GM12872 (cell line): ENCODE results near the gene VIPR1.

Experiments used
- TF ChIP-seq, protein P1 (sequence below): IDR thresholded peaks from 3 replicates; pipeline ENCODE4 v1.5.1; 2011; ENCODE audit warnings: low read depth, mild to moderate bottlenecking, low read length, moderate library complexity; ENCODE audit not compliant: insufficient read depth

Gene VIPR1

DNA sequence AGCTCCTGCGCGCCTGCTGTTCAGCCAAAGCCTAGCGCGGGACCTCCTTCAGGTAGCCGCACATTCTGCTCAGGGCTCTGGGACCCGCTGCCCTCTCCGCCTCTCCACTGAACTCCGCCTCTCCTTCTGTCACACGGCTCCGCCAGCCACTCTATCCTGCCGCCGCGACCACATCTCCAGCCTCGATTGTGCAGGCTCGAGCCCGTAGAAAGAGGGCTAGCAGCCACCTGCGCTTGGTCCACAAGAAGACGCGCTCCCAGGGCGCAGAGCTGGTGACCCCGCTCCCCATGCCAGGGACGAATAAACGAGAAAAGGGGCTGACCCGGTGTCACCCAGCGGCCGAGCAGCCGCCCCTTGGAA is 1.1 kb upstream of the VIPR1 start:
- TF ChIP-seq, protein P1, sequence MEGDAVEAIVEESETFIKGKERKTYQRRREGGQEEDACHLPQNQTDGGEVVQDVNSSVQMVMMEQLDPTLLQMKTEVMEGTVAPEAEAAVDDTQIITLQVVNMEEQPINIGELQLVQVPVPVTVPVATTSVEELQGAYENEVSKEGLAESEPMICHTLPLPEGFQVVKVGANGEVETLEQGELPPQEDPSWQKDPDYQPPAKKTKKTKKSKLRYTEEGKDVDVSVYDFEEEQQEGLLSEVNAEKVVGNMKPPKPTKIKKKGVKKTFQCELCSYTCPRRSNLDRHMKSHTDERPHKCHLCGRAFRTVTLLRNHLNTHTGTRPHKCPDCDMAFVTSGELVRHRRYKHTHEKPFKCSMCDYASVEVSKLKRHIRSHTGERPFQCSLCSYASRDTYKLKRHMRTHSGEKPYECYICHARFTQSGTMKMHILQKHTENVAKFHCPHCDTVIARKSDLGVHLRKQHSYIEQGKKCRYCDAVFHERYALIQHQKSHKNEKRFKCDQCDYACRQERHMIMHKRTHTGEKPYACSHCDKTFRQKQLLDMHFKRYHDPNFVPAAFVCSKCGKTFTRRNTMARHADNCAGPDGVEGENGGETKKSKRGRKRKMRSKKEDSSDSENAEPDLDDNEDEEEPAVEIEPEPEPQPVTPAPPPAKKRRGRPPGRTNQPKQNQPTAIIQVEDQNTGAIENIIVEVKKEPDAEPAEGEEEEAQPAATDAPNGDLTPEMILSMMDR = no peak

DNA sequence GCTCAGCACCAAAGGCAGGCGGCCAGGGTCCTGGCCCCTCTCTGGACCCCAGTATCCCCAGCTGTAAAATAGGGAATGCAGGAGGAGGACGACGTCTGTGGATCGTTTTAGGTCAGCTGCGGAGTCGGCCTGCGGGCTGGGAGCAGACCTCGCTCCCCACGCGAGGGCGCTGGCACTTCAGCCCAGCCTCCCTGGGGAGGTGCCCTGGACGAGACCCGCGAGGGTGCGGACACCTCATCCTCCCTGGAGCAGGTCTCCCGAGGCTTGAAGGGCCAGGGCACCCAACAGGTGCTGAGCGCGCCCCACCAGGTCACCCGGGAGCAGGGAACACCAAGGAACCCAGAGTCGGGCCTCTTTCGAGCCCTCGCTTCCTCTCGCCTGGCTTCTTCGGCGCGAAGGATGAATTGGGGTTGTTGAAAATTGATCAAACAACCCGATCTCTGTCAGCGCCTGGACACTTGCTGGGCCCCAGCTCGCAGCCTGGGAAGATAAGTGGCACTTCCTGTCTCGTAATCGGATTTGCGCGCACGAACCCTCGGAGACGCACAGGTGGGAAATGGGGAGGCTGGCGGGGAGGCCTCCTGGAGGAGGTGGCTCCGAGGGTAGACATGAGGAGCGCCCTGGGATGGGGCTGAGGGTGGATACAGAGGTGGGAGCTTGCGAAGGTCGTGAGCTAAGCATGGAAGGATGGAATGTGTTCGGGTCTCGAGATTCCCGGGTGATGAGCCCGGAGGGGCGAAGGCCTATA is 588 bp upstream of the VIPR1 start:
- TF ChIP-seq, protein P1 = peak; percentile 65

DNA sequence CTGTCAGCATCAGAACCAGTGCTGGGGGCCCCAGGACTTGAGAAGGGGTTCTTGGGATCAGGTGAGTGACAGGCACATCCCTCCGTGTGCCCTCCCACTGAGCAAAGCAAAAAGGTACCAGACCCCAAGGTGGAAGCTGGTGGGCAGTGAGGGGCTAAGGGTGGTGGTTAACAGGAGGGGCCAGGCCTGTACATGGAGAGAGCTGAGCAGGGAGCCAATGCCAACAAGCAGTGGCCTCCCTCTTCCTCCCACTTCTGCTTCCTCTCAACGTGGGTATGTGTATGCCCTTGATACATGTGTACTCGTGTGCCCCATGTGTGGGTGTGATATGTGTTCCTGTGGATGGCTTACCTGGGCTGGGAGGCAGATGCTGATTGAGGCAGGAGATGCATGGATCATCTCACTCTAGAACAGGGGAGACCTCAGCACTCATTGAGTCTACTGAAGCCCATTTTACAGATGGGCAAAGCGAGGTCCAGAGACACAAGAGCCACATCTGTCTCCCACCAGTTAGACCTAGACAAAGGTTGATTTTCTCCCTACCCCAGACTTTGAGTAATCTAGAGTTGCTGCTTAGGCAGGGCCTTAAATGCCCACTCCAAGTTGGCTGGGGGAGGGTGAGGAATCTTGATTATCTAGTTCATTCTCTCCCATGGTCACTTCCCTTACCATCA is 945 bp downstream of the VIPR1 start:
- TF ChIP-seq, protein P1 = no peak

DNA sequence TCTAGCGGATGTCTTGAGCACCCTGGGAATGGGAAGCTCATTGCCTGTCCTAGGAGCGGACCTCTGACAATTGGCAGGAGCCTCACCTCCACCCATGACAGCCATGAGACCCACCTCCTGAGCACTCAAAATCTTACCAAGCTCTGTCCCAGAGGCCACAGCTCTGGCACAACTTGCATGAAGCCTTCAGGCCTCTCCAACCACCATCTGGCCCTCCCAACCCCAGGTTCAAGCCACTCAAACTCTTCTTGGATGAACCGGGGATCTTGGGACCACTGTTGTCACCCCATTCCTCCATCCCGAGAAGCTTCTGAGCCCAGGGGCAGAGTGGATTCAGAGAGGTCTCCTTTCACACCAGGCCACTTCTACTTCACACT is 1.5 kb downstream of the VIPR1 start:
- TF ChIP-seq, protein P1 = no peak

DNA sequence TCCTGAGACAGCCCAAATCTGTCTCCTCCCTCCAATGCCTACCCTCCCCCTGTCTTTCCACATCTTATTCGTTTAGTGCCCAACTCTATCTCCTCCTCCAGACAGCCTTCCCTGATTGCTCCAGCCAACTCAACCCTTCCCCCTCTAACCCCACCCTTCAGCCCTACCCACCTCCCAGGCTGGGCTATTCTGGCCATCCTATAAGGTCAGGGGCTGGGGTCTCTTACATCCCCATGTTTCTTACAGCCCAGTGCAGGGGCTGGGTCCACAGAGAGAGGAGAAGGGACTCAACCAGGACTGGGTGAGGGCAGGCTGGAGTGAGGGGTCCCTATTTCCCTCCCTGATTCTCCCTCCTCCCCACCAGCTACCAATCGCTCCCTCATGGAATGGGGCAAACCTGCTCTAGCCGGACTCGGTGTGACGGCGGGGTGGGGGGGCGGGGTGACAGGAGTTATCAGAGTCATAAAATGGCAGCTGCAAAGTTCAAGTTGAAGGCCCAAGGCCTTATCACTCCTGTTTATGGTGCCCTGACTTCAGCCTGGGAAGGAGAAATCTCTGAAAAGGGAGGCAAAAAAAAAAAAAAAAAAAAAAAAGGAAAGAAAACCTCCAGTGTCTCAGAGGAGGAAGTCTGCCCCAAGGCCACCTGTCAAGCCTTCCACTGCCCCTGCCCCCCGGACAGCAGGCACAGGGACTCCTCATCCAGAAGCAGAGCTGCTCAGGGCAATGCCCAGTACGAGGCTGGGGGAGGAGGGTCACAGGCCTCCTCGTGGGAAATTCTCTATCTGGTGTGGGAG is 2.1 kb downstream of the VIPR1 start:
- TF ChIP-seq, protein P1 = no peak

DNA sequence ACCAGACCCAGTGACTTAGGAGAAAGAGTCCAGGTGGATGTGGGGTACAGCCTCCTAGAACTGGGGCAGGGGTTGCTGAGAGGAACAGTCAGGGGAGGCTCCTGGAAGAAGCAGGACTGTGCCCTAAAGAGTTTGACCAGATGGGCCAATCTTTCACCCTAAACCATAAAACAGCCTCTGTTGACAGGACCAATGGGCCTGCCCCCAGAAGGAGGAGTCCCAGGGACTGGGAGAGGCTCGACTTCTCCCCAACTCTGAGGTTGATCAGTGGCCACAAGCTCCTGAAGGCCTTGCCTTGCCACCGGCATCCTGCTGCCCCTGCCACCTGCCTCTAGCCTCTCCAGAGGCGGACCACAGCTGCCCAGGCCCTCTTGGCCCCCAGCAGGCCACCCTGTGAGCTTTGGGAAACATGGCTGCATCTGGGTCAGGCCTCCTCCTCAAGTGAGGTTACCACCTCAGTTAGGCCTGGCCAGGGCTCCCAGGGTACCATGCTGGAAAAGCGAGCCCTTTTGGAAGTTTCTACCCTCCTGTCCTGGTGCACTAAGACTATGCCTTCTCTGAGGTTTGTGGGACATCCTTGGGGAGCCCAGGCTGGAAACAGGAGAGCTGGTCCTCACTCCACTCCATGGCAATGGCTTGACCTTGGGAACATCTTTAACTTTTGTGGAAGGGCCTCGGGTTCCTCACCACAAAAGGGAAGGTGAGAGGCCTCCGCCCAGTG is 2.8 kb downstream of the VIPR1 start:
- TF ChIP-seq, protein P1 = no peak
